GM19240 (cell line): ENCODE measurements around the gene SCO2.

ENCODE experiments used
- DNase-seq: peaks from one replicate; pipeline ENCODE4 v3.0.0; 2011; ENCODE audit warnings: low spot score; ENCODE audit not compliant: insufficient read length

The SCO2 gene

DNA sequence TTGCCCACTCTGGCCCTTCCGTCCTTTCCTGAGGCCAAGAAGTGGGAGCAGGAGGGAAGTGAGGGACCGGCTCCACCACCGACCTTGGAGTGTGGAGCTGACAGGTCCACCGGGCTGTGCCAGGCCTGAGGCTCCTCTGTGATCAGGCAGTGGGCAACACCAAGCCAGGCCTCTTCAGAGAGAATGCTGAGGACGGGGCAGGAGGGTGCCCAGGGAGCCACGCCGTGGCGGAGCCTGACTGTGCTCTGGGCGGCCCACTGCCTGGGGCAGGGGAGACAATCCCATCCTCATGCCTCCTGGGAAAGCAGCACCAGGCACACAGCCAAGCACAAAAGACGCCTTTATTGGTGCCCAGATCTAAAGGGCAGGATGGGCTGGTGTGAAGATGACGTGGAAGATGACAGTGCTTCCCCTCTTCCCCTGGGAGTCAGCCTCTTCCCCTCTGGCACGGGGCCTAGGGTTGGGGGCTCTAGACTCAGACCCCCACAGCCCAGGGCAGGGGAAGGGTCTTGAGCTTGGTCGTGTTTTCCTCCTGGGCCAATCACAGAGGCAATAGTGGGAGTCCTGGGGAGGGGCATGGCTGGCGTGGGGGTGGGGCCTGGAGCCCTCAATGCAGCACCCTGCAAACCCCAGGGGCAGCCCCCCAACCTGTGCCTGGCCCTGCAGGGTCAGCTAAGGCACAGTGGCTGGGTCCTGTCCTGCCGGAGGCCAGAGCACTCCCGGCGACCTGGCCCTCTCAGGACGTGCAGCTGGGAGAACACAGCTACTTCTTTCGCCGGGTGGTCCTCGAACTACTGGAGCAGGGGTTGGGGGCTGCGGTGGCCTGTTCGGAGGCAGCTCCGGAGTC, 22.5 kb downstream of the SCO2 start:
- DNase-seq, result no peak

- no peak for DNase-seq
Observed at GRCh38 chr22:50502096-50502495, 23.3 kb downstream of the SCO2 start.

DNA sequence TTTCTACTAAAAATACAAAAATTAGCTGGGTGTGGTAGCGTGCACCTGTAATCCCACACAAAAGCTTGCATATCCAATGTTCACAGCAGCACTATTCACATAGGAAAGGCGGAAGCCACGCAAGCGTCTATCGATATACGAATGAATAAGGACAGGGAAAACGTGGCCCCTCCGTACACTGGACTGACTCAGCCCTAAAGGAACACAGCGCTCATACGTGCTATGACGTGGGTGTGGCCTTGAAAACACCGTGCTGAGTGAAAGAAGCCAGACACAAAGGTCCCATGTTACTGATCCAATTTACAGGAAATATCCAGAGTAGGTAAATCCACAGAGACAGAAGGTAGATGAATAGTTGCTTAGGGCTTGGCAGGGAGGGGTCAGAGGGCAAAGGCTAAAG, 24.9 kb downstream of the SCO2 start:
- no peak for DNase-seq

- DNase-seq, result peak; percentile 65
Observed at GRCh38 chr22:50498322-50498890, 27.0 kb downstream of the SCO2 start.

GRCh38 chr22:50497093-50497492, 28.3 kb downstream of the SCO2 start:
- no peak for DNase-seq

GRCh38 chr22:50490531-50491308, 34.7 kb downstream of the SCO2 start:
- no peak for DNase-seq

GRCh38 chr22:50489363-50490243, 35.8 kb downstream of the SCO2 start:
- DNase-seq, result no peak

- no peak for DNase-seq
Observed at GRCh38 chr22:50488886-50489285, 36.5 kb downstream of the SCO2 start.

DNA sequence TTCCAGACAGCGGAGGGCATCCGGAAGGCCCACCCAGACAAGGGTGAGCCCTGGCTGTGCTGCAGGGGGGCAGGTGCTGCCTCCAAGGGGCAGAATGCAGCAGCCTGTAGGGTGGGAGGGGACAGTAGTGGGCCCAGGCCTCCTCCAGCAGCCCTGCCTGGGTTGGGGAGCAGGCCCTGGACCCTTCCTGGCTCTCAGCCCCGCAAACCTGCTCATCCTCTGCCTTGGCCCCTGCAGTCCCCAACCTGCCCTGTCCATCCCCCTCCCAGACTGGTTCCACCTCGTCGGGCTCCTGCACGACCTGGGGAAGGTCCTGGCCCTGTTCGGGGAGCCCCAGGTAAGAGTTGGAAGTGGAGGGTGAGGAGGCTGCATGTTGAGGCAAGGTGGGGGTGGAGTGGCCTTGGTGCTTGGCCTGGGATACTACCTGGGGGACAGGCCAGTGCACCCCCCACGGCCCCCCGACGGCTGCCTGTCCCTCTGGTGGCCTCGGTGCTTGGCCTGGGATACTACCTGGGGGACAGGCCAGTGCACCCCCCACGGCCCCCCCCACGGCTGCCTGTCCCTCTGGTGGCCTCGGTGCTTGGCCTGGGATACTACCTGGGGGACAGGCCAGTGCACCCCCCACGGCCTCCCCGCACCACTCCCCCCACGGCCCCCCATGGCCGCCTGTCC, 37.3 kb downstream of the SCO2 start:
- DNase-seq, result no peak

DNA sequence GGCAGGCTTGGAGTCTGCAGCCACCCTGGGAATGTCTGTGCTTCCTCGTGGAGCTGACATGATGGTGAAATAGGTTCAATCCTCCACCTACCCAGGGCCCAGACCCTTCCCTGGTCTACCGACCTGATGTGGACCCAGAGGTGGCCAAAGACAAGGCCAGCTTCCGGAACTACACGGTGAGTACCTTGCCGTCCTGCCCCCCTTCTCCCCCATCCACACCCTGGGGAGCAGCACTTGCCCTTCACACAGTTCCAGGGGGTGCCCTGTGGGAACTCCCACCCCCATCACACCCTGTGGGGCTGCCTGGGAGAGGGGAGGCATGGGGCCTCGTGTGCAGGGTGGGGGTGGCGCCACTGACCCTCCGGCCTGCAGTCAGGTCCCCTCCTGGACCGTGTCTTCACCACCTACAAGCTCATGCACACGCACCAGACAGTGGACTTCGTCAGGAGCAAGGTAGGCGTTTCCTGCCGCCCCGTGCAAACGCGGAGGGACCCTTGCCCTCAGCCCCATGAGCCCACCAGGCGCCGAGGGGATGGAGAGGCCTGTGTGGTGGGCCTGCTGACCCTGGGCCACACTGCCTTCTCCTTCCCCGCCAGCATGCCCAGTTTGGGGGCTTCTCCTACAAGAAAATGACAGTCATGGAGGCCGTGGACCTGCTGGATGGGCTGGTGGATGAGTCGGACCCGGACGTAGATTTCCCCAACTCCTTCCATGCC, 38.0 kb downstream of the SCO2 start:
- no peak for DNase-seq

DNA sequence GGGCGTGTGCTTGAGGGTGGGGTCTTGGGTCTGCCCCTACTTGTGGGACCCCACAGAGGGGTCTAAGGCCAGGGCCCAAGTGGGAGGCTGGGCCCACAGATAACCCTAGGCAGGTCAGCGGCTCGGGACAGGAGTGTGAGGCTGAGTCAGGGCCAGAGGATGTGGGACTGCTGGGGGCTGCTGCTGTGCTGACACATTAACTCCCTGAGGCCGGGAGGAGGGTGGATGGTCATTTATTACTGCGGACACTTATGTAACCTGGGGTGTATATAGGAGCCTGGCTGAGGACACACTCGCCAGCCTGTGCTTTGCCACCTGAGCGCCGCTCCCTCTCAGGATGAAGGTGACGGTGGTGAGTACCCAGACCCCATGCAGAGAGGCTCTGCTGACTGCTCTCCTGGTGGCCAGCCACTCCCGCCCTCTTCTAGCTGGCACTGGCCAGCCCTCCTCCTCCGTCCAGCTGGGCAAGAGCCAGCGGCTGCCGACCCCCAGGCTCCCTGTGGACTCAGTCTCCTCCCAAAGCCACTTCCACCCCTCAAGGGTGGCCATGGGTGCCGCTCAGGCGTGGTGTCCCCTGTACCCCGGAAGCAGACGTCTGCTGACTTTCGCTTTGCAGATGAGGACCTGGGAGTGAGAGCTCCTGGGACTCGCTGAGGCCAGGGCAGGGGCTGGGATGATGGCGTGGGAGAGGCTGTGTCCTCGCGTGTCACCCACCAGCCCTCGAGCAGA, 38.7 kb downstream of the SCO2 start, which contains the start of gene MIOX:
MIOX (plus strand) TSS at position 299 of the 729 bp plus-strand sequence; CDS start at position 338, 39 bp downstream.
- DNase-seq, result no peak

DNA sequence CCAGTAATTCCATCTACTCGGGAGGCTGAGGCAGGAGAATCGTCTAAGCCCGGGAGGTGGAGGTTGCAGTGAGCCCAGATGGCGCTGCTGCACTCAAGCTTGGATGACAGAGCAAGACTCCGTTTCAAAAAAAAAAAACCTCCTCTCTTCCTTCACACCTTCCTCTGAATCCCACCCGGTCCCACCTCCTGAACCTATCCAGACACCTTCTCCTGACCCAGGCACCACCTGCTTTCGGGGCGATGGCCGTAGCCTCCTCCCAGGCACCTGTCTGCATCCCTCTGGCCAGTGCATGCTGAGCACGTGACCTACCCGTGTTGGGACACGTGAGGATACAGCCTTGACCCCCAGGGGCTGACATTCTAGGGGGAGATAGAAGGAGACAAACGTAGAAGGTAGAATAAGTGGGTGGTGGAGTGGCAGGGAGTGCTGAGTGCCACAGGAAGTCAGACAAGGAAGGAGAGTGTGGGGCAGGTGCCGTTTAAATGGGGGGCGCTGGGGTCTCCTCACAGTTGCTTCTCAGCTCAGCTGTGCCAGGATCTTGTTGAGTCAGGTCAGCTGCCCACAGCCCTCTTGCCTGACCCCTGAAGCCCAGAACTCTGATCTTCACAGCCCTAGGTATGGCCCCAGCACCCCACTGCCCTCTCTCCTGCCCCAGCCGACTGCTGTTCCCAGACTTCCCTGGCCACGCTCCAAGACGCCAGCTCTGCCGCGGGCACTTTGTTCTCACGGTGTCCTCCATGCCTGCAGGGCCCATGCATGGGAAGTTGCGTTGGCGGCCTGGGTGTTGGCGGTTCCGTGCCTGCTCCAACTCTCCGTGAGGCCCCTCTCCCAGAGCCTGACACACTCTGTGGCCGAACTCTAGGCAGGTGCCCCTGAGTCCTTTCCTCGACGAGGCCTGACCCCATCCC, 39.9 kb downstream of the SCO2 start:
- DNase-seq, result no peak

GRCh38 chr22:50483977-50484853, 41.2 kb downstream of the SCO2 start:
- DNase-seq, result no peak

DNA sequence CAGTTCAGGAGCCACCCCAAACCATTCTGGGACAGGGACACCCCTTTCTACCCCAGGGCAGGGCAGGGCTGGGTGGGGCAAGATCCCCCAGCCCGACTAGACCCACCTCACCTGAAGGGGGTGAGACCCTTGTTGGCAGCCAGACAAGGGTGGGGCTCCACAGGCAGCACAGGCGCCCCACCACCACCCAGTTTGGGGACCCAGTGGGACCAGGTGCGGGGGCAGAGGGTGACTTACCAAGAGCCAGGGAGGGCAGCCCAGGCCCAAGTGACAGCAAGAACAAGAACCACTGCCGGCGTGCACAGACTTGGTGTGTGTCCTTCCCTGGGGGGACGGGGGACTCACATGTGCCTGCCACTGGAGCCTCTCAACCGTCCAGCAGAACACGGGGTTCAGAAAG, 41.8 kb downstream of the SCO2 start:
- no peak for DNase-seq

DNA sequence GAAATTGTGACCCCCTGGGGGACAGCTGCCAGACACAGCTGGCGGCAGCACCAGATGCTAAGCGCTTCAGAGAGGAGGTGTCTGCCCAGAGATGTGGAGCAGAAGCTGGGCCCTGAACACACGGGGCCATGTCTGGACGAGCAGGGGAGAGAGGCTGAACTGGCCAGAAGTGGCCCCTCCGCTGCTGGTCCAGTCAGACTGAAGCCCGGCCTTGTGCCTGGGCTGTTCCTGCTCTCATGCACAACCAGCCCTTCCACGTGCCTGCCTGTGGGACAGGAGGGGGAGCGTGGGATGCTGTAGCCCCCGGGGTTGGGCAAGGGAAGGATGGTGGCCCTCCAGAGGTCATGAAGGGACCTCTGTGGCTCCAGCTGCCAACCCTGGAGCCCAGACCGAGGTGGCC, 42.3 kb downstream of the SCO2 start:
- no peak for DNase-seq

GRCh38 chr22:50482107-50483074, 43.0 kb downstream of the SCO2 start:
- DNase-seq, result no peak
